ENCODE results near the gene BDKRB2. TPM values are rescaled to one million over a fixed set of nuclear protein-coding genes. Genes with fewer than 3 reads are reported as not detected.

The BDKRB2 gene
- polyA plus RNA-seq, 1 experiment, result 26.8 TPM

GRCh38 chr14:96284008-96284407, 79.4 kb downstream of the BDKRB2 start:
- Histone ChIP-seq H3K4me3 (ENCODE audit: low read depth, low read length) (no peak overlapping the region), H3K36me3 (ENCODE audit: control insufficient read depth, insufficient read depth, low read length) (peaks cover 2% of the 10 kb centered on the region; the same call in 1 of the 2 replicates), H3K27me3 (ENCODE audit: control insufficient read depth, insufficient read depth, low read length) (no peaks in the 10 kb centered on the region)
- POLR2A ChIA-PET, result no interaction called here
- CTCF ChIA-PET, result interaction anchor here (1.3 to 4.7 kb wide), 4 partner anchors 8 to 290 kb away, joined by 3 to 18 read pairs (median 3); no protein-coding TSS in a partner anchor
- no peak for TF ChIP-seq CTCF (IDR thresholded peaks at IDR 0.05; ENCODE audit: insufficient read depth, low read depth, low read length)
- DNase-seq (ENCODE audit: low read depth), result no peak

GRCh38 chr14:96284430-96284829, 79.8 kb downstream of the BDKRB2 start:
- no peak for DNase-seq (ENCODE audit: low read depth)
- Histone ChIP-seq H3K4me3 (ENCODE audit: low read depth, low read length) (no peak overlapping the region), H3K27me3 (ENCODE audit: control insufficient read depth, insufficient read depth, low read length) (no peaks in the 10 kb centered on the region), H3K36me3 (ENCODE audit: control insufficient read depth, insufficient read depth, low read length) (peaks cover 4% of the 10 kb centered on the region)
- ChIA-PET CTCF (interaction anchor here (1.3 to 4.7 kb wide), 3 partner anchors 9 to 291 kb away, joined by 3 to 18 read pairs (median 3); no protein-coding TSS in a partner anchor), POLR2A (no interaction called here)
- TF ChIP-seq CTCF (IDR thresholded peaks at IDR 0.05; ENCODE audit: insufficient read depth, low read depth, low read length), result no peak

- no peak for DNase-seq (ENCODE audit: low read depth)
- no peak overlapping the region for H3K4me3 ChIP-seq (ENCODE audit: low read depth, low read length)
Measured at GRCh38 chr14:96285667-96286066, 81.0 kb downstream of the BDKRB2 start.

GRCh38 chr14:96286251-96286650, 81.6 kb downstream of the BDKRB2 start:
- H3K36me3 ChIP-seq (ENCODE audit: control insufficient read depth, insufficient read depth, low read length), result peaks cover 9% of the 10 kb centered on the region
- no peak overlapping the region for H3K4me3 ChIP-seq (ENCODE audit: low read depth, low read length)
- no peak for DNase-seq (ENCODE audit: low read depth)
- ChIA-PET CTCF (interaction anchor here (0.6 to 4.7 kb wide), 4 partner anchors 10 to 185 kb away, joined by 3 to 18 read pairs (median 8); no protein-coding TSS in a partner anchor), POLR2A (no interaction called here)
- H3K27me3 ChIP-seq (ENCODE audit: control insufficient read depth, insufficient read depth, low read length), result no peaks in the 10 kb centered on the region
- TF ChIP-seq CTCF (IDR thresholded peaks at IDR 0.05; ENCODE audit: insufficient read depth, low read depth, low read length), result no peak

More at GRCh38 chr14:96285667-96286066, 81.0 kb downstream of the BDKRB2 start:
- ChIA-PET POLR2A (no interaction called here), CTCF (interaction anchor here (0.9 to 4.7 kb wide), 5 partner anchors 10 to 287 kb away, joined by 3 to 18 read pairs (median 3); no protein-coding TSS in a partner anchor)
- Histone ChIP-seq H3K36me3 (ENCODE audit: control insufficient read depth, insufficient read depth, low read length) (peaks cover 9% of the 10 kb centered on the region), H3K27me3 (ENCODE audit: control insufficient read depth, insufficient read depth, low read length) (no peaks in the 10 kb centered on the region)
- TF ChIP-seq CTCF (IDR thresholded peaks at IDR 0.05; ENCODE audit: insufficient read depth, low read depth, low read length), result no peak

- TF ChIP-seq CTCF (IDR thresholded peaks at IDR 0.05; ENCODE audit: insufficient read depth, low read depth, low read length), result no peak
- ChIA-PET CTCF (interaction anchor here (0.7 to 4.7 kb wide), 2 partner anchors 8 to 12 kb away, joined by 5 to 18 read pairs; no protein-coding TSS in a partner anchor), POLR2A (no interaction called here)
- H3K27me3 ChIP-seq (ENCODE audit: control insufficient read depth, insufficient read depth, low read length), result no peaks in the 10 kb centered on the region
- peaks cover 9% of the 10 kb centered on the region for H3K36me3 ChIP-seq (ENCODE audit: control insufficient read depth, insufficient read depth, low read length)
- no peak overlapping the region for H3K4me3 ChIP-seq (ENCODE audit: low read depth, low read length)
- DNase-seq (ENCODE audit: low read depth), result no peak
Measured at GRCh38 chr14:96287856-96288255, 83.2 kb downstream of the BDKRB2 start.

Small RNA genes lying within 50 kb of the gene (small RNA-seq; reads per million reads assigned to genes)
- not detected for gene CKS1BP1 (ENCODE audit: insufficient read length, low read depth, low replicate concordance)

Other genes with a start within 250 kb of the BDKRB2 start
- gene C14orf132, start 165.5 kb upstream of the BDKRB2 start, polyA plus RNA-seq (2011; rRNA removed), result 13.2 and 13.9 TPM in 2 replicates
- 3.3 and 3.8 TPM in 2 replicates for gene BDKRB1, start 51.4 kb downstream of the BDKRB2 start, polyA plus RNA-seq (2011; rRNA removed)
- gene ATG2B, start 158.5 kb downstream of the BDKRB2 start, polyA plus RNA-seq (2011; rRNA removed), result 11.6 and 17.1 TPM in 2 replicates
- gene GSKIP, start 158.7 kb downstream of the BDKRB2 start, polyA plus RNA-seq (2011; rRNA removed), result 14.7 and 29.9 TPM in 2 replicates
- gene AK7, start 187.3 kb downstream of the BDKRB2 start, polyA plus RNA-seq (2011; rRNA removed), result 0.10 and 0.20 TPM in 2 replicates

Data from BJ (cell line).